OCI-LY7 (cell line): ENCODE results near the gene BTBD9. TPM values are rescaled to one million over a fixed set of nuclear protein-coding genes. Genes with fewer than 3 reads are reported as not detected.

Experiments
- BruUV-seq: library from RNA; stranded (reverse); fragments of 400-500 nt; replicated peaks from 2 replicates; lab custom pipeline; 2021; lab: Mats Ljungman, UMichigan
- CTCF ChIA-PET: fragments of 300-600 bp; sonication (Branson Sonifier 250); formaldehyde crosslinking; loops from one replicate; lab custom pipeline; 2022; ENCODE audit warnings: antibody characterized with exemption; ENCODE audit not compliant: unreplicated experiment; lab: Charles Lee
- POLR2A ChIA-PET: fragments of 300-600 bp; sonication (Branson Sonifier 250); formaldehyde crosslinking; loops from one replicate; lab custom pipeline; 2022; ENCODE audit warnings: antibody characterized with exemption; lab: Charles Lee
- DNase-seq: peaks from one replicate; pipeline ENCODE4 v3.0.0-alpha.2; 2015; ENCODE audit warnings: low spot score
- H2AFZ ChIP-seq: fragments of 200-600 bp; sonication (generic), shearing (Covaris generic); 2 replicates; pipeline ENCODE4 v1.6.1; 2014; ENCODE audit warnings: mild to moderate bottlenecking, antibody characterized with exemption, low read length, moderate library complexity
- H3K27ac ChIP-seq: fragments of 200-600 bp; sonication (generic); 2 replicates; pipeline ENCODE4 v1.5.1; 2014; ENCODE audit warnings: mixed run types, low read depth, mild to moderate bottlenecking, moderate library complexity, low read length, inconsistent platforms; ENCODE audit not compliant: poor library complexity, severe bottlenecking
- H3K36me3 ChIP-seq: fragments of 200-600 bp; sonication (generic); 2 replicates; pipeline ENCODE4 v1.6.1; 2014; ENCODE audit warnings: mild to moderate bottlenecking, antibody characterized with exemption, low read length, moderate library complexity, mixed read lengths; ENCODE audit not compliant: insufficient read depth
- H3K4me1 ChIP-seq: fragments of 200-600 bp; sonication (generic); 2 replicates; pipeline ENCODE4 v1.5.1; 2014; ENCODE audit warnings: mild to moderate bottlenecking, low read length; ENCODE audit not compliant: insufficient read depth, poor library complexity, severe bottlenecking
- H3K4me2 ChIP-seq: fragments of 200-600 bp; sonication (generic); 2 replicates; pipeline ENCODE4 v1.6.1; 2014; ENCODE audit warnings: mild to moderate bottlenecking, low read length
- H3K4me3 ChIP-seq: fragments of 200-600 bp; sonication (generic); 2 replicates; pipeline ENCODE4 v1.5.1; 2014; ENCODE audit warnings: mild to moderate bottlenecking, low read depth, low read length; ENCODE audit not compliant: poor library complexity, severe bottlenecking
- H3K79me2 ChIP-seq: fragments of 200-600 bp; sonication (generic); 2 replicates; pipeline ENCODE4 v1.6.1; 2016; ENCODE audit warnings: low read depth, mild to moderate bottlenecking, low read length, moderate library complexity, mixed read lengths; ENCODE audit not compliant: insufficient read depth
- H3K9me2 ChIP-seq: fragments of 200-600 bp; sonication (generic); 2 replicates; pipeline ENCODE4 v1.6.1; 2016; ENCODE audit warnings: mild to moderate bottlenecking, low read length, mixed read lengths; ENCODE audit not compliant: insufficient read depth
- H3K9me3 ChIP-seq: fragments of 200-600 bp; sonication (generic); 2 replicates; pipeline ENCODE4 v1.6.1; 2014; ENCODE audit warnings: mild to moderate bottlenecking, mixed run types, low read length, mixed read lengths
- H4K20me1 ChIP-seq: fragments of 200-600 bp; sonication (generic); 2 replicates; pipeline ENCODE4 v1.6.1; 2014; ENCODE audit warnings: mild to moderate bottlenecking, antibody characterized with exemption, low read length, moderate library complexity, mixed read lengths; ENCODE audit not compliant: insufficient read depth
- CTCF ChIP-seq: fragments of 200-600 bp; sonication (generic); conservative IDR thresholded peaks from 2 replicates; pipeline ENCODE4 v1.5.1; 2014; ENCODE audit warnings: mild to moderate bottlenecking, antibody characterized with exemption, low read length, moderate library complexity, mixed read lengths
- EZH2phosphoT487 ChIP-seq: fragments of 200-600 bp; sonication (generic); IDR thresholded peaks from 2 replicates; pipeline ENCODE4 v1.6.1; 2018; ENCODE audit warnings: low read depth, borderline replicate concordance, mild to moderate bottlenecking, mixed run types, antibody characterized with exemption, low read length, moderate library complexity, mixed read lengths
- intact Hi-C: fragments of 100-400 bp; cut with micrococcal nuclease; formaldehyde crosslinking; loops from one replicate; pipeline ENCODE4 v1.10.0; 2022; ENCODE audit not compliant: unreplicated experiment
- total RNA-seq, 2 experiments: library from RNA; depleted of rRNA in 1 of 2; stranded (reverse); fragments of >200 nt in 1 of 2; shearing (Covaris generic) in 1 of 2; gene quantifications; 2 replicates each; pipeline ENCODE4 v1.2.3, GENCODE V29; 2014 to 2022

The BTBD9 gene
- total RNA-seq, 2 experiments from 2014 or later: 5.9 to 7.3 TPM

- no peak for TF ChIP-seq EZH2phosphoT487
- TF ChIP-seq CTCF: no peak
- CTCF ChIA-PET: no interaction called here
- DNase-seq: no peak
- H3K79me2 ChIP-seq: no peaks in the 10 kb centered on the region
- no peaks in the 10 kb centered on the region for H3K9me2 ChIP-seq
- intact Hi-C loops: no loop called here
- H3K4me2 ChIP-seq: no peak overlapping the region
- BruUV-seq: no TSS peak
- no peak overlapping the region for H3K4me3 ChIP-seq
- H3K27ac ChIP-seq: no peak overlapping the region
- no peaks in the 10 kb centered on the region for H3K4me1 ChIP-seq
- no peaks in the 10 kb centered on the region for H3K9me3 ChIP-seq
- H2AFZ ChIP-seq: no peak overlapping the region
- no peaks in the 10 kb centered on the region for H3K36me3 ChIP-seq
- POLR2A ChIA-PET: no interaction called here
- no peaks in the 10 kb centered on the region for H4K20me1 ChIP-seq
Measured at GRCh38 chr6:38403548-38403947, 236.2 kb downstream of the BTBD9 start.

GRCh38 chr6:38400764-38401163, 239.0 kb downstream of the BTBD9 start:
- H3K9me2 ChIP-seq: no peaks in the 10 kb centered on the region
- POLR2A ChIA-PET: no interaction called here
- TF ChIP-seq CTCF (no peak), EZH2phosphoT487 (no peak)
- no peaks in the 10 kb centered on the region for H3K36me3 ChIP-seq
- DNase-seq: no peak
- no peak overlapping the region for H3K4me2 ChIP-seq
- H2AFZ ChIP-seq: no peak overlapping the region
- H3K9me3 ChIP-seq: no peaks in the 10 kb centered on the region
- no peak overlapping the region for H3K27ac ChIP-seq
- no peak overlapping the region for H3K4me3 ChIP-seq
- H4K20me1 ChIP-seq: no peaks in the 10 kb centered on the region
- no peaks in the 10 kb centered on the region for H3K79me2 ChIP-seq
- no peaks in the 10 kb centered on the region for H3K4me1 ChIP-seq
- no TSS peak for BruUV-seq
- CTCF ChIA-PET: no interaction called here
- intact Hi-C loops: no loop called here

- Histone ChIP-seq H3K4me1 (no peaks in the 10 kb centered on the region), H2AFZ (no peak overlapping the region), H3K36me3 (no peaks in the 10 kb centered on the region), H3K4me3 (no peak overlapping the region), H3K4me2 (no peak overlapping the region), H4K20me1 (no peaks in the 10 kb centered on the region), H3K9me3 (no peaks in the 10 kb centered on the region), H3K79me2 (no peaks in the 10 kb centered on the region), H3K27ac (no peak overlapping the region), H3K9me2 (no peaks in the 10 kb centered on the region)
- no TSS peak for BruUV-seq
- ChIA-PET CTCF (no interaction called here), POLR2A (no interaction called here)
- intact Hi-C loops: no loop called here
- no peak for TF ChIP-seq EZH2phosphoT487
- DNase-seq: no peak
Measured at GRCh38 chr6:38400101-38400500, 239.6 kb downstream of the BTBD9 start.
